HG03354 (cell line): ENCODE data around the gene ZBTB1.

Experiments used
- ATAC-seq: cut with Tn5 transposase; IDR thresholded peaks from one replicate; pipeline ENCODE4 v1.9.1; 2021; ENCODE audit warnings: mild to moderate bottlenecking; ENCODE audit not compliant: unreplicated experiment, poor library complexity, severe bottlenecking

Gene ZBTB1, protein sequence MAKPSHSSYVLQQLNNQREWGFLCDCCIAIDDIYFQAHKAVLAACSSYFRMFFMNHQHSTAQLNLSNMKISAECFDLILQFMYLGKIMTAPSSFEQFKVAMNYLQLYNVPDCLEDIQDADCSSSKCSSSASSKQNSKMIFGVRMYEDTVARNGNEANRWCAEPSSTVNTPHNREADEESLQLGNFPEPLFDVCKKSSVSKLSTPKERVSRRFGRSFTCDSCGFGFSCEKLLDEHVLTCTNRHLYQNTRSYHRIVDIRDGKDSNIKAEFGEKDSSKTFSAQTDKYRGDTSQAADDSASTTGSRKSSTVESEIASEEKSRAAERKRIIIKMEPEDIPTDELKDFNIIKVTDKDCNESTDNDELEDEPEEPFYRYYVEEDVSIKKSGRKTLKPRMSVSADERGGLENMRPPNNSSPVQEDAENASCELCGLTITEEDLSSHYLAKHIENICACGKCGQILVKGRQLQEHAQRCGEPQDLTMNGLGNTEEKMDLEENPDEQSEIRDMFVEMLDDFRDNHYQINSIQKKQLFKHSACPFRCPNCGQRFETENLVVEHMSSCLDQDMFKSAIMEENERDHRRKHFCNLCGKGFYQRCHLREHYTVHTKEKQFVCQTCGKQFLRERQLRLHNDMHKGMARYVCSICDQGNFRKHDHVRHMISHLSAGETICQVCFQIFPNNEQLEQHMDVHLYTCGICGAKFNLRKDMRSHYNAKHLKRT

DNA sequence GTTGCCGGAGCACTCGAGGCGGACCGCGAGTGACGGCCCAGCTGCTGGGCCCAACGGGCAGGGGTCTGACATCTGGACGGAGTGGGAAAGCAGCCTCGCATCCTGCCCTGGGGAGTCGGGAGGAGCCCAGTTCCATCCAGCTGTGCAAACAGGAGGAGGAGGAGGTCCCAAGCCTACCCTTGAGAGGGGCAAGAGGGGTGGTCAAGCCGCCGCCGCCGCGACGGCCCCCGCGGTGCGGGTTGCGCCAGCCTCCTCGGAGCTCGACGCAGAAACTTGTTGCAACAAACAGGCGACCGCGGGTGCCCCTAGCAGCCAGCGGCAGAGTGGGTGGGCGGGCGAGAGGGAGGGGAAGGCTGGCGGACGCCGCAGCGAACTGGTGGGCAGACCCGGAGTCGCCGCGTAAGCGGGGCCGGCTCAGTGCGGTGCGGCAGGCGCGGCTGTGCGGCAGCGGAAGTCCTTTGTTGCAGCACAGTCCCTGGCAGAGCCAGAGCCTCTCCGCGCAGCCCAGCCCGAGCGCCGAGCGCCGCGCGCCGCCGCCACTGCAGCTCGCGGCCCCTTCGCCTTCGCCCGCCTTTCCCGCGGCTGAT is at the start of gene ZBTB1:
ZBTB1 (plus strand) TSS at position 461 of the 587 bp plus-strand sequence. CDS start 16,735 bp downstream, outside the sequence.
- ATAC-seq, result peak; percentile 37

DNA sequence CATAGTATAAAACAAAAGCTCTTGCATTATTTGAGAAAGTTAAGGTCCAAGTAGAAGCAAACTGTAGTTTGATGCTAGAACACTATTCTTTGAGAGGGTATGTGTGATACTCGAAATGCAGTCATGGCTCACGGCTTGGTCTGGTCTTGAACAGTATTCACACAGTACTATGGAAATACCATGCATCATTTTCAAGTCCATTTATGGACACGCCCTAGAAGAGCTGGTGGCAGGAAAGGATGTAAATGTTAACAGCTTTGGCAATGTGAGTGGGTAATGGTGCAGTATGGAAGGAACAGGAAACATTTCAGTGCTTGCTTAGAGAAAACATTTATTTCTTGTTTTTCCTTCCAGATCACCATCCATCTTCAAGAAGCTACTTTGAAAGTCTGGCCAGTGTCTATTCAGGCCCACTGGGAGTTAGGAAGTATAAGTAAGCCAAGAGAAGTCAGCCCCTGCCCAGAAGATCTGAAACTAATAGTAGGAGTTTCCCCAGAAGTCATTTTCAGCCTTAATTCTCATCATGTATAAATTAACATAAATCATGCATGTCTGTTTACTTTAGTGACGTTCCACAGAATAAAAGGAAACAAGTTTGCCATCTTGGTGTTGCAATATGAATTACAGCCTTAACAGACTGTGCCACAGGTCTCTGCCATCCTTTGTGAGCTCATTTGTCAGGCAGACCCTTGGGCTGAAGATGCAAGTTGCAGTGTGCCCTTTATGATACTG is 45.0 kb upstream of the ZBTB1 start:
- ATAC-seq, result no peak

DNA sequence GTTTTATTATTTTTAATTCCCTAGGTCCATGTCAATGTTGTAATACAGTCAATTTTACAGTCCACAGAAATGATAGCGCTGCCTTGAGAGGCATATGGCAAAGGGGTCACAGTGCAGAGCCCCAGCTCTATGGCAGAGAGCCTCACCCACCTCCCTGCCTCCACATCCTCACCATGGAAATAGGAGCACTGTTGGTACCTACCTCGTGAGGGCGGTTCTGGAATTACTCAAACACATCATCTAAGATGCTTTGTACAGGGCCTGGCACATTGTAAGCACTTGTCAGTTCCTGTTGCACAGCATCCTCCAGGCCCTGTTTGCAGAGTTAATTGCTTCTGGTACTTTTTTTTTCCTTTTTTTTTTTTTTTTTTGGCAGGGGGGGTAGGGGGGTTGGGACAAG is 43.3 kb upstream of the ZBTB1 start:
- no peak for ATAC-seq

DNA sequence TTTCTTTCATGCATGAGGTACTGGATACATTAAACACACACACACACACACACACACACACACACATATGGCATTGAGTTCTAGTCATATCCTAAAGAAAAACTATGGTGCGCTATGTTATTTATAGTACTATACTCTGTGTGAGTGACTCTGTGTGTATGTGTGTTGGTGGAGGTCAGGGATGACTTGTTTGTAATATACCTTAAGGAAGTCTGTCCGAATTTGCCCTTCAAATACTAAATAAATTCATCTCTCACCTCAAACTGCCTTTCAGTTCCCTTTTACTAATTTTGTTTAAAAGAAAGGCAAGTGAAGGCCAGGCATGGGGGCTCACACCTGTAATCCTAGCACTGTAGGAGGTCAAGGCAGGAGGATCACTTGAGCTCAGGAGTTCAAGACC is 41.4 kb upstream of the ZBTB1 start:
- ATAC-seq, result no peak

DNA sequence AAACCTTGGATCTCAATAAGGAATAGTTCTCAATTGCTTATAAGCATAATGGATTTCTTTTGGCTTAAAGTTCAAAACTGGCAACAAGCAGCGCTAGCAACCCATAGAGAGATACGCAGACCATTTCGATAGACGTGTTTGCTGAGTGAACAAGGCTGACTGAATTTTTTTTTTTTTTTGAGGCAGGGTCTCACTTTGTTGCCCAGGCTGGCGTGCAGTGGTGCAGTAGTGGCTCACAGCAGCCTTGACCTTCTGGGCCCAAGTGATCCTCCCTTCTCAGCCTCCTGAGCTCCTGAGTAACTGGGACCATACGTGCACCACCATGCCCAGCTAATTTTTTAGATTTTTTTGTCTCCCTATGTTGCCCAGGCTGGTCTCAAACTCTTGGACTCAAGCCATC is 40.7 kb upstream of the ZBTB1 start:
- no peak for ATAC-seq

DNA sequence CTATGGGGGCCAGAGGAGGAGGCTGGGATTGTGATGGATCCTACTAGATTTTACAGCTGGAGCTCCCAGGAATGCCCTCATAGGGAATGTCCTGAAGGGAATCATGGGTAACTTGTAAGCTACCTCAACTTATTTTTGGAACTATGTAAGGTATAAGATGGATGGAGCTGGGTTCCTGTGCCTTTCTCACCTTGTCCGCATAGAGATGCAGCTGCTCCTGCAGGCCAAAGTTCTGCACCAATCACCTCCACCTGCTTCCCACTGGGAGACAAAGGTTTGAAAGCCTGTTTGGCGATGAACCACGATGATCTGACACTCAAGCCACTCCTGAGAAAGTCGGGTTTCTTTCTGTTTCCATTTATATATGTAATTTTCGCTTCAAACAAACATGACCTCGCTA is 39.9 kb upstream of the ZBTB1 start:
- no peak for ATAC-seq

DNA sequence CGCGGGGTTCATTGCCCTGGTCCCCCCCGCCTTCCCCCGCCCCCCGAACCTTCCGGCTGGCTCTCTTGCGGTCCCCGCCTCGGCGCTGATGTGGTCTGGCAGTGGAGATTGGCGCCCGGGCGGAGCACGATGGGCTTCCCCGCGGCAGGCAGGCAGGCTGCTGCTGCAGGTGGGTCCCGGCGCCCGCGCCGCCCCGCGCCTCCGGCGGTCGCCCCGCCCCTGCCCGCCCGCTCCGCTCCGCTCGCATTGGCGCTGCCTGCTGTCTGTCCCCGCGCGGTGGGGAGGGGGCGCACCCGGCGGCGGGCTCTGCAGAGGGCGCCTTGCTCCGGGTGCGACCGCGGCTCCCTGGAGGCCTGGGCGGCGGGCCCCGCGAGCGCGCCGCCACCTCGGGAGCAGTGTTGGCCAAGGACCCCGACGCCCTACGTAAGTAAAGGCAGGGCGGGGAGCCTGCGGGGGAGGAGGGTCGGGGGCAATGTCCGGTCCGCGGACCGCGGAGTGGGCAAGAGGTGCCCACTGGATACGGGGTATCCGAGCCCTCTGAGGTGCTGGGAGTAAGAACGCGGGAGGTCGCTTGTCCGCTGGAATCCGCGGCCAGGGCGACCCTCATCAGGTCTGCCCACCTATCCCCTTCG is 39.3 kb upstream of the ZBTB1 start, which contains the start of gene AKAP5:
AKAP5 (plus strand) TSS at position 309 of the 632 bp plus-strand sequence. CDS start 2,896 bp downstream, outside the sequence.
- ATAC-seq, result peak; percentile 69

DNA sequence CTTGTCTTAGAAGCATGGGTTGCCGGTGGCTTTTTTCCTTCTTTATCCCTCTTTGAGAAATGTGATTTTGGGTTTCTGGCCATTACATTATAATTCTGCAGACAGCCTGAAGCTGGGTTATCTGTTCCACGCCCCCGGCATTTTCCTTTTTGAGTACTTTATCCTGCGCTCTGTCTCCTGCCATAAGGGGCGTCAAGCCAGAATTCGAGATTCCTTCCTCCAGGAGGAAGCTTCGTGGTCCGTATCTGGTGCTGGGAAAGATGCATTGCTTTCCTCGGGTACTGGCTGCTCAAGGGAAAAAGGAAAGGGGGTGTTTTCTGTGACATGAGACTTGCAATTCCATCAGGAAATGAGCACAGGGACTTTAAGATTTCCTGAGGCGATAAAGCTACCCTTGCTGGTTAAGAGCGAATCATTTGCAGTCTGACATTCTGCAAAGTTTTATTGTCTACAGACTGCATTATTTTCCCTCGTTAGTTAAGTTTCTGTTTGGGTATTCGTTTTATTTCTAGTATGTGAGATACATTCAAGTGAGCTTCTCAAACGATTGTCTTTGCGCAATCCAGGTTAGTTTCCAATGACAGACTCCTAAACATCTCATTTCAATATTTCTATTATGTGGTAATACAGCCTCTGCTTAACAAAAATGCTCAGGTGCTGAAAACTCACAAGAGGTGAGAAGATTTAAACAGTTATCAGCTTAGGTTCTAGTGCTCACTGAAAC is 38.6 kb upstream of the ZBTB1 start:
- ATAC-seq, result peak; percentile 18

DNA sequence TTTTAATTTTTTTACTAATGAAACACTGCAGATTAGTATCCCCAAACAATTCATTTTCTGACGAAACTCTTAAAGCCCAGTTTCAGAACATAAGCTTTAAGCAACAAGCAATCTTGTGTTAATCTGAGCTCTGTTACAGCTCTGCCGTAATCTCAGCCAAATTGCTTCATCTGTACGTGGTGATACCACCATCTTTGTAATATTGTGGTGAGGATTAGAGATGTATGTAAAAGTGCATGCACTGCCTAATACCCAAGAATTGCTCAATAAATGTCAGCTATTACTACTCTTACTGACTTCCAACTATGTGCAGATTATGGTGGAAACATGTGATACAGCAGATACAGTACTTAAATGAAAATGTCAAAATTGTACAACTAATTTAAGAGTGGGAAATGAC is 37.5 kb upstream of the ZBTB1 start:
- ATAC-seq, result no peak

DNA sequence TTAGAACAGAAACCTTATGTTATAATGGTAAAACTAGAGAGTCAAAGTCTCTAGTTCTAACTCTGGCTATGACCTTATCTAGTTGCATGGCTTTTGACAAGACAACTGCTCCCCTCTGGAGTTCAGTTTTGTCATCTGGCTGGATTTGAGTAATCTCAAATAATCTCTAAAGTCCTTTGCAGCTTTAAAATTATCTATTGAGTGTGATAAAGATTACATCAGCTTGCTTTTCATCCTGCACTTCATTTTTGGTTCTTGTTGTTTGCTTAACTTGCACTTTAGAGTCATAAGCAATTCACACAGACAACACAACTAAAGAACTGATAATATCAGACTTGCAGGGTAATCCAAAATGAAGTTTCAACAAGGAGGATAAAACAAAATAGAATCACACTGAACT is 37.0 kb upstream of the ZBTB1 start:
- ATAC-seq, result no peak

DNA sequence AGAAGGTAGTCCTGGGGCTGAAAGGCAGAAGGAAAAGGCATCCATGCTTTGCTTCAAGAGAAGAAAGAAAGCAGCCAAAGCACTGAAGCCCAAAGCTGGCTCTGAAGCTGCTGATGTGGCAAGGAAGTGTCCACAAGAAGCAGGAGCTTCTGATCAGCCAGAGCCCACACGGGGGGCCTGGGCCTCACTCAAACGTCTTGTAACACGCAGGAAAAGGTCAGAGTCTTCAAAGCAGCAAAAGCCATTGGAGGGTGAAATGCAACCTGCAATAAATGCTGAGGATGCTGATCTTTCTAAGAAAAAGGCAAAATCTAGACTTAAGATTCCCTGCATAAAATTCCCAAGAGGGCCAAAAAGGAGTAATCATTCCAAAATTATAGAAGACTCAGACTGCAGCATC is 36.1 kb upstream of the ZBTB1 start:
- ATAC-seq, result no peak

DNA sequence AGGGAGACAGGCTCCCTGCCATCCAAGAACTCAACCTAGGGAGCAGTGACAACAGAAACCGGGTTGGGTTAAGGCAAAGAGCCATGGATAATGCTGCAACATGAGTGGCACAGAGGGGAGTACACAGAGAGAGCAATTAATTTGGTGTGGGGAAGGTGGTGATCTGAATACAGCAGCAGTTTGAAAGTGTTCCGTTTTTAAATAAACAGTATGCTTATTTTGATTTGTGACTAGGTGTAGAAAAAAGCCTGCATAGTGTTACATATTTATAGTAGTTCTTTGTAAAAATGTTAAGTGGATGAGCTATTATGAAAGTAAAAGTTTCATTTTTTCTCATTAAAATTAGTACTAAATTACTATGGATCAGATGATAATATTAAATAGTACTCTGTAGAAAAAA is 30.5 kb upstream of the ZBTB1 start:
- no peak for ATAC-seq

DNA sequence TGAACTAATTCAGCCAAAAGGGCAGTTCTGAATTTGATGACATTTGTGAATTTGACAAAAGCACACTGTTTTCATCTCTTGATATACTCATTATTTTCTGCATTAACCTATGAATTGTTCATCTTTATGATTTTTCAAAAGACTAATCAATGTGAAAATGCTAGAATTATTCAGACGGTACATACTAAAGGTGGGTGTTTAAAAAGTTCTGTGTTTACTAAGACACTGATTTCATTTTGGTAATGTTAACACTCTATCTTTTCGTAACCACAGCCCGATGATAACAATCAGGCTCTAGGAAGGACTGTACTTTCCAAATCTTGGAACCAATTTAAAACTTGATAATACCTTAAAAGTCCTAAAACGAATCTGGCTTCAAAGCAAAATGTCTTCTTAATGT is 29.9 kb upstream of the ZBTB1 start:
- ATAC-seq, result no peak

DNA sequence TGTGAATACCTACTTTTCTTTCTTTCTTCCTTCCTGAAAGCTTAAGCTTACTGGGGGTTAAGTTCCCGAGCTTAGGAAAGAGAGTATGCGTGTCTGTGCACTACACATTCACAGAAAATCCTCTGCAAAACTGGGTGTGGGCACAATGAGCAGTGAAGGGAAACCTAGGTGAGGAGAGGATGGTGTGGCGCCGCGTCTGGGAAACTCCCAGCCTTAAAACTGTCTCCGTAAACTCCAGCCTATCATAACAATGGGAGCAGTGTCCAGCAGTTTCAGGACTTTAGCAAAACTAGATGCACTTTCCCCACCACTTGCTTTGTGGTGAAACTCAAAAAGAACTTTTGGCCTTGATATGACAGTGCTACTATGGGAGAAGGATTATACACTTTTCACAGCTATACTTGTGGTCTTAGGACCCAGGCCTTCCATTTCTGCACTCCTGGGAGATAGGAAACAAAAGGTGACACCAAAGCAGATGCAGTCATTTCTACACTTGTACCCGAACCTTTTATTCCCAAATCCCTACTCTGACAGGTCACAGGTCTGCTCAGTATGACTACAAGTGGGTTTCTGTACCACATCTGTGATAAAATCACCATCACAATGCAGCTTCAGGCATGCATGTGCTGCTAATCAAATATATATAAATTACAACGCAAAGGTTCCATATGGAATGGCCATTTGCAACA is 28.8 kb upstream of the ZBTB1 start:
- ATAC-seq, result no peak

DNA sequence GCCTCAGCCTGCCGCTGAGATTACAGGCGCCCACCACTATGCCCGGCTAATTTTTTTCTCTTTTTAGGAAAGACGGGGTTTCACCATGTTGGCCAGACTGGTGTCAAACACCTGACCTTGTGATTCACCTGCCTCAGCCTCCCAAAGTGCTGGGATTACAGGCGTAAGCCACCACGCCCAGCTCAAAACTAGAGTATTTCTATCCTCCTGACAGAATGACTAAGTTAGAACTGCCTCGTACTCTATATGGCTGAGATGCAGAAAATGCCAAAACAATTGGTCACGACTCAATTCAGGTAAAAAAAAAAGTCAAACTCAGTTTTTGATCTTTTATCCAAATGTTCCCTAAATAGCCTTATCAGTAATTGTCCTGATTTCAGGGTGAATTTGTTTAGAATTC is 28.1 kb upstream of the ZBTB1 start:
- ATAC-seq, result no peak

DNA sequence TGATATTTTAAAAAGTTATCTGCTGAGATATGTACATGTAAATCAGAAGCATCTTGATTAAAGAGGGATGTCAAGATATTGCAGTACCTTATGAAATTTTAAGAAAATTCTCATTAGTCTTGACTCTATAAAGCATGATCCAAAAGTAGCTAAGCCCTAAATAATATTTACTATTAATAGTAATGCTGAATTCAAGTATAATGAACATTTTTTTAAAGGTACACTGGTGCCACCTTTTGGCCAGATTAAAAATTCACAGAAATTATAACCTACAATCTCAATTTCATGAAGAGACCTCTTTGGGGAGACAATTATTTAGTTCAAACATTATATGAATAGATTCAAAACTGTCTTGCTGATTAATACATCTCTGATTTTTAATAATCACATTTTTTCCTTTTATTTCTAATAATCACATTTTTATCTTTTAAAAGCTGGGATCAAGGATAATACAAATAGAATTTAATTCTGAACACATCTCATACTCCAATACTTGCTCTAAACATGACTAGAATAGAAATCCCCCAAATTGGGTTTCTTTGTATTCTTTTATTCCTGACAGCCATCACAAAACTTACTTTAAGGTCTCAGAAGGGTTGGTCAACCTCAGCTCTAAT is 25.8 kb upstream of the ZBTB1 start:
- ATAC-seq, result no peak

DNA sequence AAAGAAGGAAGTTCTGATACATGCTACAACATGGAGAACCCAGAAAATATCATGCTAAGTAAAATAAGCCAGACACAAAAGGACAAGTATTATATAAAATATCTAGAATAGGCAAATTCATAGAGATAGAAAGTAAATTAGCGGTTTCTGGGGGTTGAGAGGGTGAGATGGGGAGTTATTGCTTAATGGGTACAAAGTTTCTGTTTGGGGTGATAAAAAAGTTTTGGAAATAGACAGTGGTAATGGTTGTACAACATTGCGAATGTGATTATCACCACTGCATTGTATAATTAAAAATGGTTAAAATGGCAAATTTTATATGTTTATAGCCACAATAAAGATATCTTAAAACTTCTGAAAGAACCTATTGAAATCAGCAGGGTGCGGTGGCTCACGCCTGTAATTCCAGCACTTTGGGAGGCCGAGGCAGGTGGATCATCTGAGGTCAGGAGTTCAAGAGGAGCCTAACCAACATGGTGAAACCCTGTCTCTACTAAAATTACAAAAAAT is 15.9 kb upstream of the ZBTB1 start:
- ATAC-seq, result no peak

DNA sequence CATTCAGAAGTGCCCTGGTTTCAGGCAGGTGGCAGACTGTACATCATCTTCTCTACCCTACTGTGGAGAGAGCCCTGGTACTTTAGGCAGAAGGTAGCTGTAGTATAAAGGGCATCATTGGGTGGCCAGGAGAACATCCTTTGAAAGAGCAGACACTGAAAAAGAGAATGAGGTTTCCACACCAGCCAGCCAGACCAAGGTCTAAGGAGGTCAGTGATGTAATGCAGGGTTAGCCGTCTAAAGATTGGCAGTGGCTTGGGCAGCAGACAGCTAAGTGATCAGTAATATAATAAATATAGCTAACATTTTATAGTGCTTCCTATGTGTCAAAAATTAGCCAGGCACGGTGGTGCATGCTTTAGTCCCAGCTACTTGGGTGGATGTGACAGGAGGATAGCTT is 12.9 kb upstream of the ZBTB1 start:
- no peak for ATAC-seq
